GM21526 (cell line): ENCODE data around the gene KRT82.
"Not testable (repeated sequence)": the region's sequence is repeated elsewhere in the genome, so short reads cannot be mapped to it uniquely, and the experiment has no call there.

Experiments used
- ATAC-seq: cut with Tn5 transposase; IDR thresholded peaks from one replicate; pipeline ENCODE4 v1.9.1; 2021; ENCODE audit warnings: moderate library complexity; ENCODE audit not compliant: unreplicated experiment, low FRiP score

Gene KRT82

GRCh38 chr12:52347551-52348510 is 58.3 kb downstream of the KRT82 start:
- no peak for ATAC-seq

- ATAC-seq: no peak
Measured at GRCh38 chr12:52347016-52347415, 59.1 kb downstream of the KRT82 start.

GRCh38 chr12:52346593-52346992 is 59.5 kb downstream of the KRT82 start:
- no peak for ATAC-seq

GRCh38 chr12:52345041-52345440 is 61.1 kb downstream of the KRT82 start:
- not testable (repeated sequence) for ATAC-seq

GRCh38 chr12:52344111-52344510 is 62.0 kb downstream of the KRT82 start:
- no peak for ATAC-seq
